Activated naive CD4-positive, alpha-beta T cell treated with anti-CD3 and anti-CD28 coated beads, Interleukin-2, amount 10 ng/mL, durations not matched to agents 7 days and 5 days (primary cell): ENCODE results near the gene RANGAP1.

Source experiments
- CTCF ChIA-PET: fragments of 350-600 bp; sonication (Branson Sonifier 250); formaldehyde crosslinking; loops from one replicate; lab custom pipeline; 2021; ENCODE audit warnings: antibody characterized with exemption; lab: Charles Lee
- DNase-seq: peaks from one replicate; pipeline ENCODE4 v3.0.0-alpha.2; 2020
- H3K27ac Mint-ChIP-seq: one replicate; pipeline ENCODE4 v1.8.0; 2021; ENCODE audit warnings: mild to moderate bottlenecking, moderate library complexity, mixed read lengths
- H3K27me3 Mint-ChIP-seq: one replicate; pipeline ENCODE4 v1.8.0; 2021; ENCODE audit warnings: mild to moderate bottlenecking, mixed read lengths
- H3K36me3 Mint-ChIP-seq: one replicate; pipeline ENCODE4 v1.8.0; 2021; ENCODE audit warnings: mixed read lengths
- H3K4me1 Mint-ChIP-seq: one replicate; pipeline ENCODE4 v1.8.0; 2021; ENCODE audit warnings: mixed read lengths
- H3K4me3 Mint-ChIP-seq: one replicate; pipeline ENCODE4 v1.8.0; 2021; ENCODE audit warnings: mild to moderate bottlenecking, moderate library complexity, mixed read lengths
- H3K9me3 Mint-ChIP-seq: one replicate; pipeline ENCODE4 v1.8.0; 2021; ENCODE audit warnings: mixed read lengths

RANGAP1 gene

DNA sequence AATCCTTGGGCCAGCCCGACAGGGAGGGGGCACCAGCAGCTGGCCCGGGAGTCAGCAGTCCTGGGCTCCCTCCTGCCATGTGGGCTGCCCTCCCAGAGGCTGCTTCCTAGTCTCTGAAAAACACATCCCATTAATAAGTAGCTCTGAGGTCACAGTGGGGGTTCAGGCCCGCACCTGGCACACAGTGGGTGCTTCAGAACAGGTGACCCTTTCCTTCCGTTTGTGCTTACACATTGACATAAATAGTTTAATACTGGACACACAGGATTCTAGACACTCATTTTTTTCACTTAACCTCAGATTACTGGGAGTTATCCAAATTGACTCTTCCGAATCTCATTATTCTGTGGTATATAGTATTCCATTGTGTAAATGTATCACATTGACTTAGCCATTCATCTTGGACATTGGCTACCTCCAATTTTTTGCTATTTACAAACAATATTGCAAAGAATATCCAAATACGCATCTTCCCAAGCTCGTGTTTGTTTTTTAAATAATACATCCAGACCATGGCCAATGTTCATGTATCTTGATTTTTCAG is 44.8 kb downstream of the RANGAP1 start:
- Mint-ChIP-seq H3K36me3 (peaks cover 9% of the 10 kb centered on the region), H3K4me1 (peaks cover 6% of the 10 kb centered on the region), H3K27ac (peak overlapping the region; percentile 33), H3K4me3 (no peak overlapping the region), H3K27me3 (peaks cover 13% of the 10 kb centered on the region), H3K9me3 (no peaks in the 10 kb centered on the region)
- CTCF ChIA-PET, result interaction anchor here (0.9 kb wide), 1 partner anchor 318 kb away, joined by 3 read pairs; no protein-coding TSS in a partner anchor
- DNase-seq, result no peak

DNA sequence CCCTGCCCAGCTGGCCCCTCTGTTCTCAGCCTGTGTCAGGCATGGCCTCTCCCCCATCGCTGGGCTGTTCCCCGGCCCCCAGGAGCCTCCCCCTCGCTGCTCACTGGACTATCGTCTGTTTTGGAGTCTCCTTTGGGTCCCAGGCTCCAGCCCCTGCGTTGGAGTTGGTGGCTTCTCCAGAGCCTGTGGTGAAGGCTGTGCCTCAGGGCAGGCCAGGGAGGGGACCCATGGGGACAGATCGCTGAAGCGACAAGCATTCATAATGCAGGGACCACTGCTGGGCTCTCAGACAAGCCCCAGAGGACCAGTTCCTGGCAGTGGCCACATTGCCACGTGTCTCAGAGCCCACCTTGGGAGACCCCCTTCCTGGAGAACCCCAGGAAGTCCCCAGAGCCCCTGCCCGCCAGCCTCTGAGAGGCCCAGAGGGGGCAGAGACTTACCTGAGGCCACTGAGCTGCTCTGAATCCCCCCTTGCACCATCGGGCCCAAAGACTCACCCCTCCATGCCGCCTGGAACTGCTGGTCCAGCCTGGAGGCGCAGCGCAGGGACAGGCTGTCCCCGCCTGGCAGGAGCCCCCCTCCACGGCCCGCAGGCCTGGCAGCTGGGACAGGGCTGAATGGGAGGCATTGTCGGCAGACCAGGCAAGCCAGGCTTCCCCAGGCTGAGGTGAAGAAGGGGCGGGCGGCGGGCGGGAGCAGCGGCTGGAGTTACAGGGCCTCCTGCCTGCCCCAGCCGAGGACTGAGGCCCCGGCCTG is 45.4 kb downstream of the RANGAP1 start, which contains the start of gene CHADL:
CHADL (minus strand) TSS at position 555 of the 756 bp plus-strand sequence; CDS start at position 505, 50 bp downstream.
- CTCF ChIA-PET, result interaction anchor here (0.9 kb wide), 1 partner anchor 317 kb away, joined by 3 read pairs; no protein-coding TSS in a partner anchor
- peak within 1 kb of the TSS; percentile 33 for H3K27ac Mint-ChIP-seq

DNA sequence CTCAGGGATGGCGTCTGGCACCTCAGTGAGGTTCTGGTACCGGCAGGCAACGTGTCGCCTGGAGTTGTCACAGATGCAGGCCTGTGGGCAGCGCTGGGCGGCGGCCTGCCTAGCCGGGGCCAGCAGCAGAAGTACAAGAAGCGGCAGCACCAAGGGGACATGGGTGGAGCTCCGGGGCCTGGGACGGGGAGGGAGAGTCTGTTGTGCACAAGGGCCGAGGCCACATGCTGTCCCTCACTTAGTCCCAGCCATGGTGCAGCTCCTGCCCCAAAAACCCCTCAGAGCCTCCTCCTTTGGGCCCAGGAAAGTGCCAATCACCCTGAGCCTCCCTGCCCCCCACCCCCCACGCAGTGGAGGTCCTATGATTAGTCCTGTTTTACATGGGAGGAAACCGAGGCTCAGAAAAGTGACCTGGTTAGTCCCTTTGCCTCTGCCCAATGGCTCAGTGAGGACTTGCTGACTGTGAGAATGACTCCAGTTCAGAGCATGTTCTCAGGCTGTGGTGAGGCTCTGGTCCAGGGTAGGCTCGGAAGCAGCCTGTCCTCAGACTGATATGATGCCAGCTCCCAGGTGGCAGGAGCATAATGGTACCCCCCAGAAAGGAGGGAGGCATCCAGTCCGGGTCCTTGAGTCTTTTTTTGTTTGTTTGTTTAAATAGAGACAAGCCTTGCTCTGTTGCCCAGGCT is 46.4 kb downstream of the RANGAP1 start:
- Mint-ChIP-seq H3K4me1 (peaks cover 6% of the 10 kb centered on the region), H3K36me3 (peaks cover 3% of the 10 kb centered on the region), H3K27ac (no peak overlapping the region), H3K9me3 (no peaks in the 10 kb centered on the region), H3K4me3 (no peak overlapping the region), H3K27me3 (peaks cover 15% of the 10 kb centered on the region)
- CTCF ChIA-PET, result no interaction called here
- DNase-seq, result no peak

More for the DNA sequence above, 45.4 kb downstream of the RANGAP1 start, which contains the start of gene CHADL:
- Mint-ChIP-seq H3K36me3 (peaks cover 9% of the 10 kb centered on the region), H3K4me3 (no peak within 1 kb of the TSS), H3K4me1 (peaks cover 6% of the 10 kb centered on the region), H3K9me3 (no peaks in the 10 kb centered on the region), H3K27me3 (peaks cover 15% of the 10 kb centered on the region)
- DNase-seq, result no peak

DNA sequence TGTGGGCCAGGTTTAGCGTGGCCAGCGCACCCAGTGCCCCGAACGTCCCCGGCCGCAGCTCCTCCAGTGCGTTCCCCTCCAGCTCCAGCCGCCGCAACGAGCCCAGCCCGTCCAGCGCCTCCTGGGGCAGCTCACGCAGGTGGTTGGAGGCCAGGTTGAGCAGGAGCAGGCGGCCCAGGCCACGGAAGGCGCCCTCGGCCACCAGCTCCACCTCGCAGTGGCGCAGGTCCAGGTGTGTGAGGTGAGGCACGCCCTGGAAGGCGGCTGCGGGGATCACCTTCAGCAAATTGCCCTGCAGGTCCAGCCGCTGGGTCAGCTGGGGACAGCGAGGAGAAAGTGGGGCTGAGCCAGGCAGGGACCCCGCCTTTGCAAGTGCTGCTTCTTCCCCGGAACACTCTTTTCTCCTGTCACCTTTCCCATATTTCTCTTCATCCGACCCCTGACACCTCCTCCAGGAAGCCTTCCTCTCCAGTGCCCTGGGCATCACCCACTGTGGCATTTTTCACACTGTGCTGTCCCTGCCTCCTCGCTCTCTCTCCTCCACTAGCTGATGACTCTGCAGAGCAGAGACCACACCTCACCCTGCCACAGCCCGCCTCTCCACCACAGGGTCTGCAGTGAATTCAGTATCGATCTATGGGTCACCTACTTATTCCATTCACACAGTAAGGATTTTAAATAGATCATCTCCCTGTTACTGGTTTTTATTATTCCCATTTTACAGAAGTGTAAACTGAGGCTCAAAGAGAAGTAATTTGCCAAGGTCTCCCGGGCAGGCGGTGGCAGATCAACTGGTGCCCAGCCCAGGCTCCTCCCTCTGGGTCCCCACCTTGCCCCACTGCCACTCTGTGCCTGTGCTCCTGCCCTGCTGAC is 47.2 kb downstream of the RANGAP1 start:
- Mint-ChIP-seq H3K4me3 (peak overlapping the region; percentile 13), H3K4me1 (peaks cover 6% of the 10 kb centered on the region), H3K36me3 (peaks cover 3% of the 10 kb centered on the region), H3K27ac (no peak overlapping the region), H3K9me3 (no peaks in the 10 kb centered on the region), H3K27me3 (peaks cover 15% of the 10 kb centered on the region)
- CTCF ChIA-PET, result interaction anchor here (1.0 to 4.0 kb wide), 9 partner anchors 12 to 319 kb away, joined by 3 to 113 read pairs (median 7); partner anchors contain the start of genes EP300 and ZC3H7B
- DNase-seq, result no peak

DNA sequence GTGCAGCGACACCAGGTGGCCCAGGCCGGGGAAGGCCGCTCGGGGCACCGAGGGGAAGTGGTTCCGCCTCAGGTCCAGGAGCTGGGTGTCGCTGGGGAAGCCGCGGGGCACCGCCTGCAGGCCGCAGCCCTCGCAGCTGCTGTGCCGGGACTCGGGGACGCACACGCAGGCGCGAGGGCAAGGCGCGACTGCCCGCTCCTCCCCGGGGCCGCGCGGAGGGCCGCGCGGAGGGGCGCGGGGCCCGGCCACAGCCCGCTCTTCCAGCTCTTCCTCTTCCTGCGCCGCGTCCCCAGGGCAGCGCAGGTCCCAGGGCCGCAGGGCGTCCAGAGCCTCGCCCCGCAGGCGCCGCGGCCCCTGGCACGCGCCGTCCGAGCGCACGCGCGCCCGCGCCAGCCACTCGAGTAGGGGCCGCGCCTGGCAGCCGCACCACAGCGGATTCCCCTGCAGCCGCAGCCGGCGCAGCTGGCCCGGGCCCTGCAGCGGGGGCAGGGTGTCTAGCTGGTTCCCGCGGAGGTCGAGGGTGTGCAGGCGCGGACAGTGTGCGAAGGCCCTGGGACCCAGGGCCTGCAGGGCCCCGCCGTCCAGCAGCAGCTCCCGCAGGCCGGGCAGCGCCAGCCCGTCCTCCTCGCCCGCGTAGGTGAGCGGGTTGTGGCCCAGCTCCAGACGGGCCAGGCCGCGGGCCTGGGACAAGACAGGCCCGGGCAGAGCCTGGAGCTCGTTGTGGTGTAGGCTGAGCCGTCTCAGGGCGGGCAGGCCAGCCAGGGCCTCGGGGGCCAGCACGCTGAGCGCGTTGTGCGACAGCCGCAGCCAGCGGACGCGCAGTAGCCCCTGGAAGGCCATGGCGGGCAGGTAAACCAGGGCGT is 48.0 kb downstream of the RANGAP1 start:
- Mint-ChIP-seq H3K36me3 (peaks cover 3% of the 10 kb centered on the region), H3K27ac (no peak overlapping the region)
- CTCF ChIA-PET, result interaction anchor here (0.6 to 4.0 kb wide), 34 partner anchors 9 to 356 kb away, joined by 3 to 113 read pairs (median 4); partner anchors contain the start of genes EP300, RANGAP1 and ZC3H7B

DNA sequence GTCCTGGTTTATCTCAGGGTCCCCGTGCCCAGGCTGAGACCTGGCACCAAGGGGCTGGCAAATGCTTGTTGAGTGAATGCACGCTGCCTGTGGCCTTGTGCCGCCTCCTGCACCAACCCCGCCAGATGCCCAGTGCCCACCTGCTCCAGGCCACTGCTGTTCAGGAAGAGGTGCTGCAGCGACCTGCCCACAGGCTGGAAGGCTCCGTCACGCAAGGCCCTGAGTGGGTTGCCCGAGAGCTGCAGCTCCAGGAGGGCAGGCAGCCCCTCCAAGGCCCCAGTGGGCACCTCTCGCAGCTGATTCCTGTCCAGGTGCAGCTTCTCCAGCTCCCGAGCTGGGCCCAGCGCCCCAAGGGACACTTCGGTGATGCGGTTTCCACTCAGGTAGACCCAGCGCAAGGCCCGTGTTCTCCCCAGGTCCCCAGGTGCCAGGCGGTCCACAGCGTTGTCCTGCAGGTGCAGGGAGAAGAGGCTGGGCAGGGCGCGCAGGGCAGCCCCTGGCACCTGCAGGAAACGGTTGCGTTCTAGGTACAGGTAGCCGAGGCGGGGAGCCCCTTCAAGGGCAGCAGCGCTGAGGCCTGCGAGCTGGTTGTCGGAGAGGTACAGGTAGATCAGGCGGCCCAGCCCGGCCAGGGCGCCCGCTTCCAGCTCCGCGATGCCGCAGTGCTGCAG is 48.8 kb downstream of the RANGAP1 start:
- H3K4me3 Mint-ChIP-seq, result peak overlapping the region; percentile 71
- peaks cover 3% of the 10 kb centered on the region for H3K36me3 Mint-ChIP-seq
- no peak overlapping the region for H3K27ac Mint-ChIP-seq
- peaks cover 15% of the 10 kb centered on the region for H3K27me3 Mint-ChIP-seq
- CTCF ChIA-PET, result interaction anchor here (0.8 to 4.0 kb wide), 31 partner anchors 11 to 355 kb away, joined by 3 to 113 read pairs (median 4); partner anchors contain the start of genes EP300 and RANGAP1
- H3K9me3 Mint-ChIP-seq, result no peaks in the 10 kb centered on the region
- peaks cover 6% of the 10 kb centered on the region for H3K4me1 Mint-ChIP-seq
- no peak for DNase-seq

More for the DNA sequence above, 48.0 kb downstream of the RANGAP1 start:
- no peaks in the 10 kb centered on the region for H3K9me3 Mint-ChIP-seq
- peaks cover 15% of the 10 kb centered on the region for H3K27me3 Mint-ChIP-seq
- H3K4me3 Mint-ChIP-seq, result peak overlapping the region; percentile 71
- peak; percentile 92 for DNase-seq
- peaks cover 6% of the 10 kb centered on the region for H3K4me1 Mint-ChIP-seq

GRCh38 chr22:41234815-41235695 is 50.9 kb downstream of the RANGAP1 start:
- Mint-ChIP-seq H3K27ac (no peak overlapping the region), H3K36me3 (peaks cover 4% of the 10 kb centered on the region), H3K9me3 (no peaks in the 10 kb centered on the region), H3K4me3 (no peak overlapping the region), H3K4me1 (peaks cover 6% of the 10 kb centered on the region), H3K27me3 (peaks cover 15% of the 10 kb centered on the region)
- DNase-seq, result no peak
- CTCF ChIA-PET, result interaction anchor here (4.0 kb wide), 1 partner anchor 312 kb away, joined by 113 read pairs; no protein-coding TSS in a partner anchor

DNA sequence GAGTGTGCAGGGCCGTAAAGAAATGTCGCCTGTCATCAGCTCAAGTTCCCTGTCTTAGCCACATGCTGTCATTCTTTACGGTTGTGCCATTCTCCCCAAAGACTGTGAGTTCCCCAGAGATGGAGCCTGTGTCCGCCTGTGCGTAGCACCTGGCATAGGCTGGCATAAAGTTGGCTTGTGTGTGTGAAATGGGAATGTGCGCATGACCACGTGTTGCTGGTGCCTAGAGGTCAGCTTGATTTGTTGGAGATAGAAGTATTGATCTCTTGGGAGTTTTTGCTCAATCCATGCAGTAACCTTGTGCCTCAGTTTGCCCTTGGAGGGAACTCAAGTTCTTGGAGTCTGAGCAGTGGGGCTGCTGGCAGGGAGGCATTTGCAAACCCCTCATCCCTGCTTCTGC is 54.6 kb downstream of the RANGAP1 start:
- CTCF ChIA-PET, result interaction anchor here (0.8 kb wide), 1 partner anchor 309 kb away, joined by 4 read pairs; no protein-coding TSS in a partner anchor
- H3K4me3 Mint-ChIP-seq, result no peak overlapping the region

DNA sequence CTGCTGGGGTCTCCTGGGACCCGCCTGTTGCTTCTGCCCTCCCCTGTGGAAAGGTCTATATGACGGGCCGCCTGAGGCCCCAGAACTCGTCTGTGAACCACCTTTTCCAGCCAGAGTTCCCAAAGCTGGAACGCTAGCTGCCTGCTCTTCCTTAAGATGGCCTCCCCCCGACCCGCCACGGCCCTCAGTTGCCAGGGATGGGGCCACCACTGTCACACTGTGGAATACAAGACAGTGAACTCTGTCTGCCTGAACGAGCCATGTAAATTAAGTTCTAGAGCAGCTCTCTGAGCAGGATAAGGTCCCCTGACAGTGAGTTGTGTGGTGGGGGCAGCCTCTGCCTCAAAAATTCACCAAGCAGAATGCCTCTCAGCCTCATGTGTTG is 55.6 kb downstream of the RANGAP1 start:
- no peaks in the 10 kb centered on the region for H3K9me3 Mint-ChIP-seq
- no peaks in the 10 kb centered on the region for H3K4me1 Mint-ChIP-seq
- H3K27me3 Mint-ChIP-seq, result no peaks in the 10 kb centered on the region
- DNase-seq, result no peak
- peaks cover 13% of the 10 kb centered on the region for H3K36me3 Mint-ChIP-seq
- H3K4me3 Mint-ChIP-seq, result no peak overlapping the region
- H3K27ac Mint-ChIP-seq, result no peak overlapping the region
- CTCF ChIA-PET, result no interaction called here

More for the DNA sequence above, 54.6 kb downstream of the RANGAP1 start:
- peaks cover 4% of the 10 kb centered on the region for H3K27me3 Mint-ChIP-seq
- H3K36me3 Mint-ChIP-seq, result peaks cover 9% of the 10 kb centered on the region
- no peak overlapping the region for H3K27ac Mint-ChIP-seq
- no peaks in the 10 kb centered on the region for H3K4me1 Mint-ChIP-seq
- H3K9me3 Mint-ChIP-seq, result no peaks in the 10 kb centered on the region
- no peak for DNase-seq

DNA sequence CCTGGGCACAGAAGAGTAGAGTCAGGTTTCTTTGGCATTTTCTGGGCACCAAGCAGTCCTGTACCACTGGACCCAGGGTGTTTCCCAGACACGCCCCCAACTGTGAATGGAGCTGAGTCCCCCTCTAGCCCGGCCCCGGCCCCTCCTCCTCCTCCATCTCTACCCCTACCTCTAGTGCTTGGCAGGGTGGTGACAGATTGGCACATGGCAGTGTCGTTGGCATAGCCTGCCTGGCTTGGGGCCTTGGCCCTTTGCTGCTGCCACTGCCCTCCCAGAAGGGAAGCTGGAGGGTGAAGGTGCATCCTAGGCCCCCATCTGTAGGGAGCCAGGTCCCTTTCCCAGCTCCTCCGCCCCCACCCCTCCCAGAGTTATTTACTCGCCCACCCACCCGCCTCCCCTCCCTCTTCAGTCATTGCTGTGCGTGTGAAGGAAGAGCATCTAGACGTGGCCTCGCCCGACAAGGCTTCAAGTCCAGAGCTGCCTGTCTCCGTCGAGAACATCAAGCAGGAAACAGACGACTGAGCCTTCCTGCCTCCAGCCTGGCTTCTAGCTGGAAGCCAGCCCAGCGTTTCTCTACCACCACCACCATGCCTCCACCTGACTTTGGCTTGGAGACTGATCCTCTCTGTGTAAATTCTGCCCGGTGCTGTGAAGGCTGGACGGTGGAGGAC is 56.1 kb downstream of the RANGAP1 start:
- no peaks in the 10 kb centered on the region for H3K4me1 Mint-ChIP-seq
- no peak overlapping the region for H3K4me3 Mint-ChIP-seq
- no peaks in the 10 kb centered on the region for H3K27me3 Mint-ChIP-seq
- peaks cover 13% of the 10 kb centered on the region for H3K36me3 Mint-ChIP-seq
- no peak for DNase-seq
- H3K9me3 Mint-ChIP-seq, result no peaks in the 10 kb centered on the region
- CTCF ChIA-PET, result no interaction called here
- H3K27ac Mint-ChIP-seq, result no peak overlapping the region

DNA sequence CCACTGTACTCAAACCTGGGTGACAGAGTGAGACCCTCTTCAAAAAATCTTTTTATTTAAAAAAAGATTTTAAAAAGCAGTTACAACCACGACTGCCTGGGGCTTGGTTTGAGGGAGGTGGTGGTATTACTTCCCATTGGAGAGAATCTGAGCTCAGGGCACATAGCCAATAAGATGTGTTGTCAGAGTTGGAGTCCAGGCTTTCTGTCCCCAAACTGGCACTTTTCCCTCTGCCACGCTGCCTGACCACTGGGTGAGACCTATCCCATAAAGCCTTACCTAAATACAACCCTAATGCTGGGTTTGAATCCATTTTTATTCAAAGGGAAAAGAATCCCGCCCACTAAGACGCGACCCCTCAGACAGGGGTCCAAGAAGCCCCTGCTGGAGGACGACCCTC is 56.8 kb downstream of the RANGAP1 start:
- no peaks in the 10 kb centered on the region for H3K9me3 Mint-ChIP-seq
- H3K4me3 Mint-ChIP-seq, result no peak overlapping the region
- CTCF ChIA-PET, result interaction anchor here (1.0 kb wide), 1 partner anchor 9 kb away, joined by 3 read pairs; no protein-coding TSS in a partner anchor
- peaks cover 13% of the 10 kb centered on the region for H3K36me3 Mint-ChIP-seq
- DNase-seq, result no peak
- no peak overlapping the region for H3K27ac Mint-ChIP-seq
- H3K4me1 Mint-ChIP-seq, result no peaks in the 10 kb centered on the region
- no peaks in the 10 kb centered on the region for H3K27me3 Mint-ChIP-seq
